K562 treated with DMSO at 1 percent for 48 hours (cell line): ENCODE data around the gene SF3B5. TPM values are rescaled to one million over a fixed set of nuclear protein-coding genes. Genes with fewer than 3 reads are reported as not detected.

Experiments
- total RNA-seq: library from RNA; unstranded; fragments of 300-600 nt; gene quantifications from 2 replicates; pipeline ENCODE4 v1.2.3, GENCODE V29; 2022; ENCODE audit warnings: low replicate concordance; ENCODE audit errors: extremely low read depth

Gene SF3B5
- total RNA-seq: not detected in 2 replicates

GRCh38 chr6:144095134-144096002 is at the start of gene SF3B5:
Gene SF3B5 (minus strand): TSS chr6:144095573. CDS start chr6:144095497, 76 bp downstream.

Other genes starting within 250 kb of the SF3B5 start
- not detected in 2 replicates for gene ZC2HC1B, start 231.1 kb downstream of the SF3B5 start, total RNA-seq
- gene PLAGL1, start 87.3 kb downstream of the SF3B5 start, total RNA-seq: not detected in 2 replicates
- gene STX11, start 54.9 kb upstream of the SF3B5 start, total RNA-seq: not detected in 2 replicates
- not detected in 2 replicates for gene UTRN, start 189.8 kb upstream of the SF3B5 start, total RNA-seq